Measurements from ENCODE around the gene EIF5.

DNA sequence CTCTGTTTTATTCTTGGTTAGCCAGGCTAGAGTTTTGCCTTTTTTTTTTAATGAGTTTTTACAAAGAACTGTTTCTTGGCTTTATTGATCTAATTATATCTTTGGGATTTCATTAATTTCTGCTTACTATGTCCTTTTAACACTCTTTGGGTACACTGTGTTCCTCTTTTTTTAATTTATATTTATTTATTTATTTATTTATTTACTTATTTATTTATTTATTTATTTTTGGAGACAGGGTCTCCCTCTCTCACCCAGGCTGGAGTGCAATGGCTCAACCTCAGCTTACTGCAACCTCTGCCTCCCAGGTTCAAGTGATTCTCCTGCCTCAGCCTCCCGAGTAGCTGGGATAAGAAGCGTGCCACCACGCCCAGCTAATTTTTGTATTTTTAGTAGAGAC is 36.0 kb downstream of the EIF5 start:
- no peak for TF ChIP-seq POLR2A (IDR thresholded peaks at IDR 0.05)
- TF ChIP-seq, protein P1, sequence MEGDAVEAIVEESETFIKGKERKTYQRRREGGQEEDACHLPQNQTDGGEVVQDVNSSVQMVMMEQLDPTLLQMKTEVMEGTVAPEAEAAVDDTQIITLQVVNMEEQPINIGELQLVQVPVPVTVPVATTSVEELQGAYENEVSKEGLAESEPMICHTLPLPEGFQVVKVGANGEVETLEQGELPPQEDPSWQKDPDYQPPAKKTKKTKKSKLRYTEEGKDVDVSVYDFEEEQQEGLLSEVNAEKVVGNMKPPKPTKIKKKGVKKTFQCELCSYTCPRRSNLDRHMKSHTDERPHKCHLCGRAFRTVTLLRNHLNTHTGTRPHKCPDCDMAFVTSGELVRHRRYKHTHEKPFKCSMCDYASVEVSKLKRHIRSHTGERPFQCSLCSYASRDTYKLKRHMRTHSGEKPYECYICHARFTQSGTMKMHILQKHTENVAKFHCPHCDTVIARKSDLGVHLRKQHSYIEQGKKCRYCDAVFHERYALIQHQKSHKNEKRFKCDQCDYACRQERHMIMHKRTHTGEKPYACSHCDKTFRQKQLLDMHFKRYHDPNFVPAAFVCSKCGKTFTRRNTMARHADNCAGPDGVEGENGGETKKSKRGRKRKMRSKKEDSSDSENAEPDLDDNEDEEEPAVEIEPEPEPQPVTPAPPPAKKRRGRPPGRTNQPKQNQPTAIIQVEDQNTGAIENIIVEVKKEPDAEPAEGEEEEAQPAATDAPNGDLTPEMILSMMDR (IDR thresholded peaks at IDR 0.05) = no peak

Data from esophagus squamous epithelium (tissue), 4 donors.